WTC11 (cell line): ENCODE data around the gene MACO1.

Experiments used
- ESRRA ChIP-seq: sonication (generic); formaldehyde crosslinking; IDR thresholded peaks from 2 replicates; pipeline ENCODE4 v1.8.1; 2022; ENCODE audit warnings: mild to moderate bottlenecking, missing genetic modification reagents, borderline replicate concordance
- ETV6 ChIP-seq: sonication (generic); formaldehyde crosslinking; IDR thresholded peaks from 2 replicates; pipeline ENCODE4 v1.8.1; 2022; ENCODE audit warnings: mild to moderate bottlenecking, missing genetic modification reagents
- GTF2I ChIP-seq: fragments of 250-450 bp; sonication (Bioruptor Pico); conservative IDR thresholded peaks from 2 replicates; pipeline ENCODE4 v1.4.0; 2021; ENCODE audit warnings: mild to moderate bottlenecking
- MXD4 ChIP-seq: fragments of 250-450 bp; sonication (Bioruptor Pico); IDR thresholded peaks from 2 replicates; pipeline ENCODE4 v1.8.0; 2021; ENCODE audit warnings: mild to moderate bottlenecking, moderate library complexity, borderline replicate concordance
- OVOL2 ChIP-seq: fragments of 250-450 bp; sonication (Bioruptor Pico); IDR thresholded peaks from 2 replicates; pipeline ENCODE4 v1.9.0; 2021; ENCODE audit warnings: mild to moderate bottlenecking, borderline replicate concordance
- TP53 ChIP-seq: sonication (generic); formaldehyde crosslinking; IDR thresholded peaks from 2 replicates; pipeline ENCODE4 v1.8.1; 2023; ENCODE audit warnings: mild to moderate bottlenecking, missing genetic modification reagents
- TF ChIP-seq, protein P1 (sequence below): fragments of 200-600 bp; IDR thresholded peaks from 2 replicates; pipeline ENCODE4 v1.8.0; 2022; ENCODE audit warnings: antibody characterized with exemption
- TF ChIP-seq, protein P2 (sequence below): fragments of 250-450 bp; sonication (Bioruptor Pico); IDR thresholded peaks from 2 replicates; pipeline ENCODE4 v1.9.0; 2021; ENCODE audit warnings: mild to moderate bottlenecking
- TF ChIP-seq, protein P3 (sequence below): sonication (generic); formaldehyde crosslinking; IDR thresholded peaks from 2 replicates; pipeline ENCODE4 v1.8.1; 2023; ENCODE audit warnings: mild to moderate bottlenecking, missing genetic modification reagents
- TF ChIP-seq, protein P4 (sequence below): sonication (generic); formaldehyde crosslinking; IDR thresholded peaks from 2 replicates; pipeline ENCODE4 v1.8.1; 2023; ENCODE audit warnings: mild to moderate bottlenecking, missing genetic modification reagents, moderate library complexity

DNA sequence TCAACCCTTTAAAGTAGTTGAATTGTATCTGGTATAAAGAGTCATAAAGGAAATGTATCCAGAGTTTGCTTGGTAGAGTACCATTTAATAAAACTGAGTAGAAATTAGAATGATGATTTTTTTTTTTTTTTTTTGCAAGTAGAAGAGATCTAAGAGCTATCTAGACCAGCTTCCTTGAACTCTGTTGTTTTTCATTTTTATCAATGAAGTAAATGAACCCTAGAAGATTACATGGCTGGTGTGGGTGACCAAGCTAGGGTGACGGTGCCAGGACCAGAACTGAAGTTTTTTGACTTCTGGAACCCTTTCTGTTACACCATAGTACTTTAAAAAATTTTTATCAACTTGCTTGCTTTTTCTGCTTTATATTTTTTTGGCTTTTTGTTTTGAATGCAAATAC, 36.9 kb downstream of the MACO1 start:
- TF ChIP-seq ETV6 (CRISPR knock-in tag) (no peak), MXD4 (CRISPR knock-in tag) (no peak), GTF2I (CRISPR knock-in tag) (no peak), TP53 (CRISPR knock-in tag) (no peak), OVOL2 (CRISPR knock-in tag) (no peak), ESRRA (CRISPR knock-in tag) (no peak)
- TF ChIP-seq, protein P1, sequence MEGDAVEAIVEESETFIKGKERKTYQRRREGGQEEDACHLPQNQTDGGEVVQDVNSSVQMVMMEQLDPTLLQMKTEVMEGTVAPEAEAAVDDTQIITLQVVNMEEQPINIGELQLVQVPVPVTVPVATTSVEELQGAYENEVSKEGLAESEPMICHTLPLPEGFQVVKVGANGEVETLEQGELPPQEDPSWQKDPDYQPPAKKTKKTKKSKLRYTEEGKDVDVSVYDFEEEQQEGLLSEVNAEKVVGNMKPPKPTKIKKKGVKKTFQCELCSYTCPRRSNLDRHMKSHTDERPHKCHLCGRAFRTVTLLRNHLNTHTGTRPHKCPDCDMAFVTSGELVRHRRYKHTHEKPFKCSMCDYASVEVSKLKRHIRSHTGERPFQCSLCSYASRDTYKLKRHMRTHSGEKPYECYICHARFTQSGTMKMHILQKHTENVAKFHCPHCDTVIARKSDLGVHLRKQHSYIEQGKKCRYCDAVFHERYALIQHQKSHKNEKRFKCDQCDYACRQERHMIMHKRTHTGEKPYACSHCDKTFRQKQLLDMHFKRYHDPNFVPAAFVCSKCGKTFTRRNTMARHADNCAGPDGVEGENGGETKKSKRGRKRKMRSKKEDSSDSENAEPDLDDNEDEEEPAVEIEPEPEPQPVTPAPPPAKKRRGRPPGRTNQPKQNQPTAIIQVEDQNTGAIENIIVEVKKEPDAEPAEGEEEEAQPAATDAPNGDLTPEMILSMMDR, result no peak
- TF ChIP-seq, protein P2, sequence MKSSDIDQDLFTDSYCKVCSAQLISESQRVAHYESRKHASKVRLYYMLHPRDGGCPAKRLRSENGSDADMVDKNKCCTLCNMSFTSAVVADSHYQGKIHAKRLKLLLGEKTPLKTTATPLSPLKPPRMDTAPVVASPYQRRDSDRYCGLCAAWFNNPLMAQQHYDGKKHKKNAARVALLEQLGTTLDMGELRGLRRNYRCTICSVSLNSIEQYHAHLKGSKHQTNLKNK (CRISPR knock-in tag), result no peak
- TF ChIP-seq, protein P3, sequence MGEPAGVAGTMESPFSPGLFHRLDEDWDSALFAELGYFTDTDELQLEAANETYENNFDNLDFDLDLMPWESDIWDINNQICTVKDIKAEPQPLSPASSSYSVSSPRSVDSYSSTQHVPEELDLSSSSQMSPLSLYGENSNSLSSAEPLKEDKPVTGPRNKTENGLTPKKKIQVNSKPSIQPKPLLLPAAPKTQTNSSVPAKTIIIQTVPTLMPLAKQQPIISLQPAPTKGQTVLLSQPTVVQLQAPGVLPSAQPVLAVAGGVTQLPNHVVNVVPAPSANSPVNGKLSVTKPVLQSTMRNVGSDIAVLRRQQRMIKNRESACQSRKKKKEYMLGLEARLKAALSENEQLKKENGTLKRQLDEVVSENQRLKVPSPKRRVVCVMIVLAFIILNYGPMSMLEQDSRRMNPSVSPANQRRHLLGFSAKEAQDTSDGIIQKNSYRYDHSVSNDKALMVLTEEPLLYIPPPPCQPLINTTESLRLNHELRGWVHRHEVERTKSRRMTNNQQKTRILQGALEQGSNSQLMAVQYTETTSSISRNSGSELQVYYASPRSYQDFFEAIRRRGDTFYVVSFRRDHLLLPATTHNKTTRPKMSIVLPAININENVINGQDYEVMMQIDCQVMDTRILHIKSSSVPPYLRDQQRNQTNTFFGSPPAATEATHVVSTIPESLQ (CRISPR knock-in tag), result no peak
- TF ChIP-seq, protein P4, sequence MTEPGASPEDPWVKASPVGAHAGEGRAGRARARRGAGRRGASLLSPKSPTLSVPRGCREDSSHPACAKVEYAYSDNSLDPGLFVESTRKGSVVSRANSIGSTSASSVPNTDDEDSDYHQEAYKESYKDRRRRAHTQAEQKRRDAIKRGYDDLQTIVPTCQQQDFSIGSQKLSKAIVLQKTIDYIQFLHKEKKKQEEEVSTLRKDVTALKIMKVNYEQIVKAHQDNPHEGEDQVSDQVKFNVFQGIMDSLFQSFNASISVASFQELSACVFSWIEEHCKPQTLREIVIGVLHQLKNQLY, result no peak
